Uterus (tissue), 4 donors: Measurements from ENCODE around the gene FNDC1. TPM values are rescaled to one million over a fixed set of nuclear protein-coding genes. Genes with fewer than 3 reads are reported as not detected.

Experiments
- DNase-seq, 2 donors: peaks; one replicate each; pipeline ENCODE4 v3.0.0-alpha.2; 2019 to 2020
- H3K27ac ChIP-seq, 2 donors: fragments of 200-600 bp; sonication (generic); 1 replicate in 1 of 2; 2 replicates in 1 of 2; pipeline ENCODE4 v1.5.1; 2016 to 2018
- H3K27me3 ChIP-seq, 2 donors: fragments of 200-600 bp; sonication (generic); one replicate each; pipeline ENCODE4 v1.5.1; 2018 to 2019; ENCODE audit warnings: control low read depth in 1 of 2
- H3K36me3 ChIP-seq, 2 donors: fragments of 200-600 bp; sonication (generic); one replicate each; pipeline ENCODE4 v1.5.1; 2019; ENCODE audit warnings: control low read depth in 1 of 2
- H3K4me1 ChIP-seq, 2 donors: fragments of 200-600 bp; sonication (generic); one replicate each; pipeline ENCODE4 v1.5.1; 2018 to 2019; ENCODE audit warnings: control low read depth in 1 of 2
- H3K4me3 ChIP-seq, 2 donors: fragments of 200-600 bp; sonication (generic); 1 replicate in 1 of 2; 2 replicates in 1 of 2; pipeline ENCODE4 v1.5.1; 2018 to 2019; ENCODE audit warnings: mild to moderate bottlenecking in 1 of 2
- H3K9me3 ChIP-seq, 2 donors: fragments of 200-600 bp; sonication (generic); one replicate each; pipeline ENCODE4 v1.5.1; 2019; ENCODE audit warnings: control low read depth in 1 of 2
- POLR2A ChIP-seq, 2 donors: fragments of 450-650 bp; IDR thresholded peaks; one replicate each; pipeline ENCODE4 v1.6.1; 2016; ENCODE audit warnings: antibody characterized with exemption in 2 of 2, mild to moderate bottlenecking in 1 of 2, moderate library complexity in 1 of 2
- intact Hi-C: fragments of 100-400 bp; cut with DNase I; formaldehyde crosslinking; loops from one replicate; pipeline ENCODE4 v1.15.1; 2023; ENCODE audit warnings: low total_unique reads
- total RNA-seq, 4 donors: library from RNA; depleted of rRNA in 3 of 4; stranded (reverse); fragments of >200 nt in 3 of 4; gene quantifications; one replicate each; pipeline versions ENCODE4 v1.1.0 to v1.2.4, GENCODE V29; 2014 to 2023
- TF ChIP-seq, protein P1 (sequence below), 4 experiments: fragments of 200-600 bp in 2 of 4; fragments of 450-650 bp in 2 of 4; sonication (generic) in 2 of 4; IDR thresholded peaks; one replicate each; pipeline ENCODE4 v1.5.1; 2016 to 2019; ENCODE audit warnings: antibody characterized with exemption in 4 of 4, mild to moderate bottlenecking in 2 of 4, moderate library complexity in 1 of 4
- donor health status: DM: yes; HTN: yes; CAD: no.

FNDC1 gene
- total RNA-seq, 4 donors from 2014 or later, result 0.26 to 28.1 (median 0.55) TPM; not detected in 1

DNA sequence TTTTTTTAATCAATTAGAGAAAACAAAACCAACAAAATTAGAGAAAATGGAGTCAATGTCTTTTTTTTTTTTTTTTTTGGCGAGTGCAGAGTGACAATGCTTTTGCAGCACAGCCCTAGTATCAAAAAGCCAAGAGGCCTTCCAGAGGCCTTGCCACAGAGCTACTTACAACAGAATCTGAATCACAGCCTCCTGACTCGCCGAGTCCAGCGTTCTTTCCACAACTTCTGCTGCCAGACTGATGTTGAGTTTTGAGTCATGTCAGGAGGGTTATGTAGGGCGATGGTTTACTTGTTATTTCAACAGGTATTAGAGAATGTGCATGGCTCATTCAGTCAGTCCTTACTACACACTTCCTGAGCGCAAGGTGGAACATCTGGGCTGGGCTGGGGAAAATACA lies 88.6 kb downstream of the FNDC1 start:
- no peak for DNase-seq
- TF ChIP-seq, protein P1, sequence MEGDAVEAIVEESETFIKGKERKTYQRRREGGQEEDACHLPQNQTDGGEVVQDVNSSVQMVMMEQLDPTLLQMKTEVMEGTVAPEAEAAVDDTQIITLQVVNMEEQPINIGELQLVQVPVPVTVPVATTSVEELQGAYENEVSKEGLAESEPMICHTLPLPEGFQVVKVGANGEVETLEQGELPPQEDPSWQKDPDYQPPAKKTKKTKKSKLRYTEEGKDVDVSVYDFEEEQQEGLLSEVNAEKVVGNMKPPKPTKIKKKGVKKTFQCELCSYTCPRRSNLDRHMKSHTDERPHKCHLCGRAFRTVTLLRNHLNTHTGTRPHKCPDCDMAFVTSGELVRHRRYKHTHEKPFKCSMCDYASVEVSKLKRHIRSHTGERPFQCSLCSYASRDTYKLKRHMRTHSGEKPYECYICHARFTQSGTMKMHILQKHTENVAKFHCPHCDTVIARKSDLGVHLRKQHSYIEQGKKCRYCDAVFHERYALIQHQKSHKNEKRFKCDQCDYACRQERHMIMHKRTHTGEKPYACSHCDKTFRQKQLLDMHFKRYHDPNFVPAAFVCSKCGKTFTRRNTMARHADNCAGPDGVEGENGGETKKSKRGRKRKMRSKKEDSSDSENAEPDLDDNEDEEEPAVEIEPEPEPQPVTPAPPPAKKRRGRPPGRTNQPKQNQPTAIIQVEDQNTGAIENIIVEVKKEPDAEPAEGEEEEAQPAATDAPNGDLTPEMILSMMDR (IDR thresholded peaks at IDR 0.05), result no peak
- TF ChIP-seq POLR2A (IDR thresholded peaks at IDR 0.05), result no peak
- no peaks in the 10 kb centered on the region for H3K36me3 ChIP-seq
- H3K4me3 ChIP-seq, result no peak overlapping the region
- no peaks in the 10 kb centered on the region for H3K9me3 ChIP-seq
- no peaks in the 10 kb centered on the region for H3K4me1 ChIP-seq
- intact Hi-C loops, result no loop called here
- no peak overlapping the region for H3K27ac ChIP-seq
- peaks cover 0 to 4% of the 10 kb centered on the region in 2 donors for H3K27me3 ChIP-seq

DNA sequence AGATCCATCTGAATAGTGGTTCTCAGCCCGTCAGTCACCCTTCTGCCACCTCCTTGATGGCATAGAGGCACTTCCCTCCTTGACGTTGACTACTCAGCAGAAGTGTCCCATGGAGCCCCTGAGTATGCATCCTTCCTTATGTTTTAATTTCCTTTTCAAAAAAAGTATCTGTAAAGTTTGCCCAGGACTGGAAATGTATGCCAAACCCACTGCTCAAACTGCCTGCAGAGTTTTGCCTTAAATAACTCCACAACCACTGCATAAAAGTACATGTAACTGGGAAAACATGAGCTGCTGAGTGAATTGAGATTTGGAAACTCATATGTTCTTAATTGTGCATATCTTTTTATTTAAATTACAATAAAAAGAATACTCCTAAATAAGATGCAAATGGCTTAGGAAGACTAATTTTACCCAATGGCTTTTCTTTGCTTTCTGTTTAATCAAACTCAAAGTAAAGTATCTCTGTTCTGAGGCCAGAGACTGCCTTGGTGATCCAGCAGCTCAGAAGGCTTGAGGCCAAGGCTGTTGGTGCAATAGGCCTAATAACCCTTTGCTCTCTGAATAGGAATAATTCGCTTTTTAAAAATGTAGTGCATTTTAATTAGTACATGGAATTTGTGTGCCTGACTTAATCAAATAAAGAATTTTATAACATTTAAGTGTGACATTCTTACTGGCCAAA lies 90.4 kb downstream of the FNDC1 start:
- Histone ChIP-seq H3K4me1 (no peaks in the 10 kb centered on the region), H3K9me3 (no peaks in the 10 kb centered on the region), H3K36me3 (no peaks in the 10 kb centered on the region), H3K4me3 (no peak overlapping the region), H3K27ac (no peak overlapping the region), H3K27me3 (no peaks in the 10 kb centered on the region)
- DNase-seq, result no peak
- intact Hi-C loops, result no loop called here
- TF ChIP-seq, protein P1 (IDR thresholded peaks at IDR 0.05), result no peak
- no peak for TF ChIP-seq POLR2A (IDR thresholded peaks at IDR 0.05)

DNA sequence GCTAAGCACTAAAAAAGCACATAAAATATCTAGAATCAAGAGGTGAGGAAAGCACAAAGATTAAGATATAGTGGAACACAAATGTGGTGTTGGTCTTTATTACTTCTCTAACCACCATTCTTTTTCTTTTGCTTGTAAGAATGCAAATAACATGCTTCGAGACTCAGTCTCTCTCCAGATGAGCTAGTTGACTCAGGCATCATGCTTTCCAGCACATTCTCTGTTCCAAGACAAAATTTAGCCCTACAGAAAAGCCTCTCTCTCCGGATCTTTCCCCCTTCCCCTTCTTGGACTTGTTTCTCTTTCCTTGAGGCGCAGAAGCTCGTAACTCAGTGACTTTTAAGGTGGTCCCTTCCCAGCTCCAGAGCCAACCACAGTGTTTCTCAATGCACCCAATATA lies 91.0 kb downstream of the FNDC1 start:
- Histone ChIP-seq H3K27me3 (no peaks in the 10 kb centered on the region), H3K9me3 (no peaks in the 10 kb centered on the region)
- TF ChIP-seq, protein P1 (IDR thresholded peaks at IDR 0.05), result no peak
- no peak for TF ChIP-seq POLR2A (IDR thresholded peaks at IDR 0.05)

DNA sequence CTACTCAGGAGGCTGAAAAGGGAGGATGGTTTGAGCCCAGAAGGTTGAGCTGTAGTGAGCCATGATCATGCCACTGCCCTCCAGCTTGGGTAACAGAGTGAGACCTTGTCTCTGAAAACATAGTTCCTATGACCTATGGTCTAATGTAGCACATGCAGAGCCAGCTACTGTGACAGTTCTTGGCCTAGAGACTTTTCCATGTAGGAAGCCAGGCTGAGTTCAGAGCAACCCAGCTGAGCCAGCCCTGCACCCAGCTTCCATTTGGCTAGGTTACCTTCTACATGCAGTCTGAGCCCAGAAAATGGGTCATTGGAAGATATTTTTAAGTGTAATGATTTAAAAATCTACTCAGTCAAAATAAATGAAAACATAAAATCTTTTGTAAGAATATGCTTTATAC lies 92.8 kb downstream of the FNDC1 start:
- Histone ChIP-seq H3K9me3 (no peaks in the 10 kb centered on the region), H3K27ac (no peak overlapping the region), H3K27me3 (no peaks in the 10 kb centered on the region), H3K4me1 (no peaks in the 10 kb centered on the region), H3K4me3 (no peak overlapping the region), H3K36me3 (no peaks in the 10 kb centered on the region)
- no peak for DNase-seq
- intact Hi-C loops, result no loop called here
- no peak for TF ChIP-seq POLR2A (IDR thresholded peaks at IDR 0.05)
- TF ChIP-seq, protein P1 (IDR thresholded peaks at IDR 0.05), result no peak

More for the DNA sequence above, 91.0 kb downstream of the FNDC1 start:
- no peak overlapping the region for H3K27ac ChIP-seq
- no peaks in the 10 kb centered on the region for H3K4me1 ChIP-seq
- intact Hi-C loops, result no loop called here
- H3K36me3 ChIP-seq, result no peaks in the 10 kb centered on the region
- H3K4me3 ChIP-seq, result no peak overlapping the region
- no peak for DNase-seq

DNA sequence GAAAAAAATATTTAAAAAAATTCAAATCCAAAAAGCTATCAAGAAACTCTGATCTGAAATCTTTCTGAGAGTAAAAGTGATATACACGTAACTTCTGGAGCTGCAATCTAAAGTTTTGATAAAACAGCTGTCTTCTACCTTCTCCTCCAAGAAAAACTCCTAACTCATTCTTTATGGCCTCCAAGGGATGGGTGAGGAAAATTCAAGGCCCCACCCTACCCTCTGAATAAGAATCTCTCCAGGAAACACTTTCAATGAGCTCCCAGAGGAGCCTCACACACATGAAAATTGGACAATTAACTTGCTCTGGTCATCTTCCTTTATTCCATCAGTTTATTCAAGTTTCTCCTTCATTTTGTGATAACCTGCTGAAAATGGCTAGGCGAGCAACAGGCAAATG lies 93.4 kb downstream of the FNDC1 start:
- no peak overlapping the region for H3K27ac ChIP-seq
- H3K9me3 ChIP-seq, result no peaks in the 10 kb centered on the region
- no peaks in the 10 kb centered on the region for H3K4me1 ChIP-seq
- TF ChIP-seq POLR2A (IDR thresholded peaks at IDR 0.05), result no peak
- TF ChIP-seq, protein P1 (IDR thresholded peaks at IDR 0.05), result no peak
- no peaks in the 10 kb centered on the region for H3K36me3 ChIP-seq
- no peaks in the 10 kb centered on the region for H3K27me3 ChIP-seq
- DNase-seq, result no peak
- intact Hi-C loops, result no loop called here
- no peak overlapping the region for H3K4me3 ChIP-seq
